NCI-H82 treated with DMSO at 0.1 percent for 48 hours (cell line): ENCODE data around the gene ISG20.

ENCODE experiments used
- DNase-seq: peaks from one replicate; lab custom pipeline; 2025; ENCODE audit not compliant: unreplicated experiment; lab: John Stamatoyannopoulos, UW

ISG20 gene

DNA sequence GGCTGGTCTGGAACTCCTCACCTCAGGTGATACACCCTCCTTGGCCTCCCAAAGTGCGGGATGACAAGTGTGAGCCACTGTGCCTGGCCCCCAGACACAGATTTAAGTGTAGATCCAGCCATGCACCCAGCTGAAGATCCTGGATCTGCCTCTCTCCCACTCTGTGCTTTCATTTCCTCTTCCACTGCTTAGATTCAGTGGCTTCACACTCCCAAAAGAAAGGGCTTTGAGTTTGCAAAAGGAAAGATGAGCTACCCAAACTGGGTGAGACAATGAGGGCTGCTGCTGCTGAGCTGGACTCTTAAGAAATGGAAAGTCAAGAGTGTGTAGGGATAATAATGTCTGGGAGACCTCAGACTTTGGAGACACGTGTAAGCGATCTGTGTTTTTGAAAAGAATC, 45.5 kb downstream of the ISG20 start:
- no peak for DNase-seq

DNA sequence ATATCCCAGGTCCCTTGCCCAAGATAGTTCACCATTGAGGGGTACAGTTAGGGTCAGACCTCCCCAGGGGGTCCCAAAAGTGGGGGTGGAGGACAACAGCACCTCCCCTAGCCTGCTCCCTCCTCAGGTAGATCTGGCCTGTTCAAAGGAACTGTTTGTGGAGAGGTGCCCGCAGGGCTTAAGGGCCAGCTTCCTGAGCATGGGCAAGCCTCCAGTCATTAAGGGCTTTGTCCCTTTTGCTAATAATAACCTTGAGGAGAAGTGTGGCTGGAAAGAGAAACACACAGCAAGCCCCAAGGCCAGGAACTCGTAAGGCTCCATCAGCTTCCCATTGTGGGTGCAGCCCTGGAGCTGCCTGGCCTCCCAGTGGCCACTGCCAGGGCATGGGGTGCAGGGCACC, 47.4 kb downstream of the ISG20 start:
- no peak for DNase-seq

DNA sequence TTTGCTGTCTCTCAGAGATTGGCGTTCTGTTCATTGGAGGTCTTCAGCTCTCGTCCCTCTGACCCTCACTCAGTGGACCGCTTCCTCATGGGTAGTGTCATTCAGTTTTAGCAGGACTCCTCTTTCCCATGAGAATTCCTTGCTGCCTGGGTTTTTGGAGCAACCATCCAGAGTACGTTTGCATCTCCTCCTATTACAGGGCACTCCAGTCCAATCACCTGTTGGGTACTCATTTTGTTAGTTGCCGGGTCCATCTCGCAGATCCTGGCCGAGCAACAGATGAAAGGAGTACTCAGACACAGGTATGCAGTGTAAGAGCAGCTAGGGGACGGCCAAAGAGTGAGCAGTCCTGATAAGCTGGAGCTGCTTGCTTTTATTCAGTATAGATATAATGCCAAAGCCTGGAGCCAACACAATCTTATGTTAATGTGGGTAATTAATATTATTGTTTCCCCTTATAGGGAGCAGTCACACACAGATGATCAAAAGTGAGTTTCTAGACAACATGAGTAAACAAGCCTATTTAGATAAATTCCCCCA, 49.6 kb downstream of the ISG20 start:
- DNase-seq: no peak

DNA sequence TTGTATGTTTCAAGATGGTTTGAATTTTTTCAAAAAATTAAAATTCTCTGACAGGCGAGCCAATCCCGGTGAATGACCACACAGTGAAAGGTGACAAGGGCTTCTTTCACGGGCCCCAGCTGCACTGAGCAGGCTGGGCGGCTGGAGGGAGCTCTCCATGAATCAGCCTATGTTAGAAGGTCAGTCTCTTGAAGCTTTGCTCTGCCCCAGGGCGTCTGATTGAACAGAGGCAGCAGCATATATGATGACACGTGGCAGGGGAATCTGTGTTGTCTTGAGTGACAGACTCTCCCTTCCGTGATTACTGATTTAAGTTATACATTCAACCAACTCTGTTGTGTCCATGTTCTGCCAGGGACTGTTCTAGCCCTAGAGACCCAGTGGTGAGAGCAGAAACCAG, 51.5 kb downstream of the ISG20 start:
- DNase-seq: no peak

DNA sequence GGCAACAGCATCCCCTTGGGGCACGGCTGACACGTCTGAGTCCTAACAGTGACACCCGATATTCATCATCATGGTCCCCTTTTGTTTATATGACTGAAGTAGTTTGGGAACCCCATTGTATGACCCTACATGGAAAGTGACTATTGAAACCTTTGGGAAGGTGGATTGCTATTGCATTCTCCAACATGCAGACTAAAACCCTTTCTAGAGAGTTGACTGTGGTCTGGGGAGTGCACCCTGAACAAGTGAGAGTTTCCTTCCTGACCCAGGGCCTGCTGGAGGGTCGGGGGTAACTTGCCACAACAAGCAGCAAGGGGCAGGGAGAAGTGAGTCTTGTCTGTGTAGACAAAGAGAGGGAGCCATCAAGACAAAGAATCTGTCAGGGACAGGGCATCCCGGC, 54.4 kb downstream of the ISG20 start:
- DNase-seq: no peak

DNA sequence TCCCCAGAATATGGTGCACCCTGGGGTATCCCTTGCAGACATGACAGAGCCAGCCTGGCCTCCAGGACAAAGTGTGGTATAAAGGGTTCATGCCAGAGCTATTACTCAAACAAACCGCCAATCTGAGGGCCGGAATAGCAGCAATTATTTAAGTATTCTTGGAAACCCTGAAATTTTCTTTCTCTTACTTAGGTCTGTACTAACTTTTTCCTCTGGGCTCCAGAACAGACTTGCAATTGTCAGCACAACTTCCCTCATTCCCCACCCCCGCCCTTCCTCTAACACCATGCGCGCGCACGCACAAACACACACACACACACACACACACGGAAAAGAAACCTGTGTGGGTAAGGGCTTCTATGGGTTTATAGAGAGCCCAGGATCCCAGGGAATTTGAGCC, 56.3 kb downstream of the ISG20 start:
- no peak for DNase-seq

DNA sequence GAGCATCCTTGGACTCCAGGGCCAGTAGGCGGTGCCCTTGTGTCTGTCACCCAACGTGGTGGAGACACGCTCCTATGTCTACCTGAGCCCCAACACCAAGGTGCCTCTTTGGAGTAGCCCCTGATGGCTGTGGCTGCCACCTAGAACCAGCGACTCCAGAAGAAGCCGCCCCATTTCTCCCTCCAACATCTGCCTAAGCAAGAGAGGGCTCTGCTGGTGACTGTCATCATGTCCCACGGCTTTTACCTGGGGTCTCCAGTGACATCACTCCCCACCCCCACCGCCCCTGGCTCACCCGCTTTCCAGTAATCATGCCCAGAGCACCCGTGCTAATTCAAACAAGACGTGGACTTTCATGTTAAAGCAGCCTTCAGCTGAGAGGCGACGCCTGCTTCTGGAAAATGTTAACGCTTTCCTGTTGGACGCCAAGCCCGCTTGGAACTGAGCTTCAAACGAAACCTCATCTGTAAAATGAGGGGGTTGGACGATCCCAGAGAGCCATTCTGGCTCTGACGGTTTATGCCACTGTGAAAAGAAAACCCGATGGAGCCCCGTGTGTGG, 57.0 kb downstream of the ISG20 start:
- DNase-seq: no peak

DNA sequence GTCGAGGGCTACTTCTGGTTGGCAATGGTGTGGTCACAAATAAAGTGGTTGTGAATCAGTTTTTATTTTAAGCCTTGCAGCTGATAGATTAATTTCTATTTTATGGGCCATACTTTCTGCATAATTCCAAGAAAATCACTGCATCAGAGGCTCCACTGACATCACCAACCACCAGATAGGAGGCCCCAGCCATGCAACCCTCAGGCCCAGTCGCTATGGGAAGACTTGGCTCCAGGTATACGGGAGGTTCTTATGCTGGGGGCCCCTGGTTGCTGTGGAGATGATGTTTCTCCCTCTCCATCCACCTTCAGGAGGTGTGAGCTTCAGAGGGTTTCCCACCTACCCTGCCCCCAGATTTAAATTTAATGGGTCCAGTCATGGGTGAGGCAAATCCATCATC, 57.4 kb downstream of the ISG20 start:
- DNase-seq: no peak

DNA sequence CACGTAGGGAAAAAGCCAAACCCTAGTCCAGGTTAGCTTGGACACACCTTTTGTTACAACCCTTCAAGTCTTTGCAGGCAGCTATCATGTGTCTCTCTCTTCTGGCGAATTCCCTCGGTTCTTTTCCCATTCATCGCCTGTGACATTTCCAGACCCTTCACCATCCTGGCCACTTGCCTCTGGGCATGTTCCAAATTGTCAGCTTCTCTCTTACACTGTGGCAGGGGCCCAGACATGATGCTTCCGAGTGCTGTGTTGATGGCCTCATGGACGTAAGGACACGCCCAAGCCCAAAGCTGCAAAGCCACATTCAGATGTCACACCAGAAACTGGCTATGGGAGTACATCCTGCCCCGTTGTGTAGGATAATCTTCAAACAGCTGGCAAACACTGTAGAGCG, 58.5 kb downstream of the ISG20 start:
- no peak for DNase-seq

DNA sequence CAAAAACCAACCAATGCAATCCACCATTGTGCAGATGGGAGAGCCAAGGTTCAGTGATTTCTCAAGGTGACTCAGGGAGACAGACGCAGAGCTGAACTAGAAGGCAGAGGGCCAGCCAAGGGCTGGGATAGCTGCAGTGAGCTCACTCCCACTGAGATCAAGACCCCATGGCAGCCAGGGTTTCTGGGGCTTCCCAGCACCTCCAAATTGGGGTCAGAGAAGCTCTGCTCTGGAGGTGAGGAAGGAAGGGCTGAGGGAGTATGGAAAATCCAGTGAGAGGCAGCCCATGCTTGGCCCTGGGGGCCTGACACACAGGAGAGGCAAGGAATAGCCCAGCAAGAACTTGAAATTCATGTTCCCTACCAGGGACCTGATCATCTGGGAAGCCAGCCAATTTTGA, 61.0 kb downstream of the ISG20 start:
- DNase-seq: no peak

DNA sequence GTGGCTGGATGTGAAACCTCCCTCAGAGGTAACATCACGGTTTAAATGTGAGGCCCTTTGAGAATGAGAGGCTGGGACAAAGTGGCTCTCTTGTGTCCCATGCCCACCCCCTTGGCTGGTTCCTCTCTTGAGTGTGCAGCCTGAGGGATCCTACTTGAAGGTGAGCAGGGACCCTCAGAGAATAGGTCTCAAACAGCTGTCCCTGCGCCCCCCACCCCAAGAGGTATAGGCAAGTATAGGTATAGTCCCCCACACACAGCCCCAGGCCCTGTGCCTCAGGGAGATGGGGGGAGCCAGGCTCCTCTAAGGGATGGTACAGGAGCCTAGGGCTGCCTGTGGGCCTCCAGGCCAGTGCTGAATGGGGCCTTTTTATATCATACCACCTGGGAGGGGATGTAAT, 61.9 kb downstream of the ISG20 start:
- no peak for DNase-seq

DNA sequence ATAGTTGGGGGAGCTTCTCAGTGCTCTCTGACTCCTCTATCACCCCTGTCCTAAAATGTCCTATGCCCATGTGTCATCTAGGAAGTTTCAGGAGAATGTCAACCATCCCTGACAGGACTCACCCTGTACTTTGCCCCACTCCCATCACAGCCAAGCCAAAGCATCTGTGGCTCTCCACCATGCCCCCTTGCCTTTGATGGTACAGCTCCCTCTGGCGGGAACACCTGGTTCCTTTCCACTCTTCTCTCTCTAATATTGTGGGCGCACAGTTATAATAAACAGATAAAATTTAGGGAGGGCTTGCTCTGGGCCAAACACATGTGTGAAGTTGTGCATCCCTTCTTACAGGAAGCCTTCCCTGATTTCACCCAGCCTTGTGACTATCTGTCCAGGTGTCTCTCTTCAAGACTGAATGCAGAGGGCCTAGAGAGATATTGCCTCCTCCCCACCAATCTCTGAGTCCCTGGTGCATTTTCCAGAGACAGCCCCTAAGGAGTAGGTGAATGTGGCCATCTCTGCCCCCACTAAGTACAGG, 62.8 kb downstream of the ISG20 start:
- DNase-seq: no peak

DNA sequence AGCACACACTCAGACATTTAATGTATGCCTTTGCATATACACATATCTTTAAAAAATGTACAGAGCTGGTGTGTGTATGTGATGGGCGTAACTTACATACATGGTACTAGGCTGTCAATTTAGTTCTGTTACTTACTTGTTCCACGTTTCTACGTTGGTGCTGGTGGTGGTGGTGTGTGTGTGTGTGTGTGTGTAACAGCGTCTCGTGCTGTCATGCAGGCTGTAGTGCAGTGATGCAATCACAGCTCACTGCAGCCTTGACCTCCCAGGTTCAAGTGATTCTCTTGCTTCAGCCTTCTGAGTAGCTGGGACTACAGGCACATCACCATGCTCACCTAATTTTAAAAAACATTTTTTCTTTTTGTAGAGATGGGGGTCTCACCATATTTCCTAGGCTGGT, 64.2 kb downstream of the ISG20 start:
- no peak for DNase-seq

DNA sequence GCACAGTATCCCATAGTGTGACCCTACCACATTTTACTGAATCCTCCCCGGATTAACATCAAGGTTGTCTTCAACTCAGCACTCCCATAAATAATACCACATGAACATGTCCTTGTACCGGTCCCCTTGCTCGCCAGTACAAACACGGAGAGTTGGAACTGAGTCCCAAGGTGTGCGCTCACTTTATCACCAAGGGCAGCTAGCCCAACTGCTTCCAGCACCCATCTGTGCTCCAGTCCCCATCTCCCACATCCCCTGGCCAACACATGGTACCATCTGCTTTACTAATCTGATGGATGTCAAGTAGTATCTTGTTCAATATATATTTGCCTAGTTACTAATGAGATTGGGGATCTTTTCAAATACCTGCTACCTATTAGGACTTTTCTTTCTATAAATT, 64.7 kb downstream of the ISG20 start:
- DNase-seq: peak; percentile 32

DNA sequence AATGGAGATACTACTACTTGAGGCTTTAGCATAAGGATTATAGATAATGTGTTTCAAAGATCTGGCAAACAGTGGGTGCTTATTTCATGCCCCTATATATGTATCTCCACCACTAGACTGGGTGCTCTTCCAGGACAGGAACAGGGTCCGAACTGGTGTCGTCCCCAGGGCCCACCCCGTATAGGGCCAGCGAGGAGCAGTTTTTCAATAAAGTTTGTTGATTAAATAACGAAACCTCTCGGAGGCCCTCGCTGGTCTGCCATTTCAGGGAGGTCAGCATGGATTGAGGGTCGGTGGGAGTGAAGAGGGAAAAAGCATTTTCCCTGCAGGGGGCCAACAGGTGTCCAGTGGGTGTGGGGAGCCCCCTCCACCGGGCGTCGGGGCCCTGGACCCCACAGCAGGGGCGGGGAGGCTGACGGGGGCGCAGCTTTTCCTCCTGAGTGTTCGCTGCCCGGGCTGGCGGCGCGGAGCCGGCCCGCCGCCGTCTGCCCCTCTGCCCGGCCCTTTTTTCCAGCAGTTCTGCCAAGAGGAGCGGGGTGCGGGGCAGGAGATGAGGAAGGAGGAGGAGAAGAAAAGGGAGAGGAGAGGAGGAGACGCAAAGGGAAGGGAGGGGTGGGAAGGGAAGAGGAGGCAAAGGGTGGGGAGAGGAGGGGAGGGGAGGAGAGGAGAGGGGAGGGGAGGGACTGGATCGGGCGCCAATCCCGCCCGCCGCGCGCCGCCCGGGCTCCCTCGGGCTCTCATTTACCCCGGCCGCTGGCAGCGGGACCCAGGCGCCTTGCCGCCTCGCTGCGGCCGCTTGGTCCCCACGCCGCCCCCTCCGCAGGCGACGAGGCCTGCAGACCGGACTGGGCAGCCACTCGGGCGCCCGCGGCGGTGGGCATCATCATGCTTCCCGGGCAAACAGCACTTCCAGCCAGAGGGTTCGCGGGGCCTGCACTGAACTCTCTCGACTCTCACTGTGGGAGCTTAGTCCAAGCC, 66.3 kb downstream of the ISG20 start:
- DNase-seq: no peak

DNA sequence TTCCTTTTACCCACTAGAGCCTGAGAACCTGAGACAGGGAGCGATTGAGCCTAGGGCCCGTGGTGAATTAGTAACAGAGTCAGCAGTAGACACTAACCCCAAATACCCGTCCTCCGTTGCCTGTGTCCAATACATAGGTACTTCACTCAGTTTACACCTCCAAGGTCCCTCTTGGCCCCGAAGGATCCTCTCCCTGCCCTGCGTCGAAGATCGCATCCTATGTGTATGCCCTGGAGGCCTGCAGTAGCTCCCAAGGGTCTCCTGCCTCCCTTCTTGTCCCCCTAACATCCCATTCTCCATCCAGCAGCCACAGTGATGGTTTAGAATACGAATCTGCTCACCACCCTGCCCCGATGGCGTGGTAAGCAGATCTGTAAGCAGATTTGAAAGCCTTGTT, 67.0 kb downstream of the ISG20 start:
- DNase-seq: no peak
